A673 (cell line): ENCODE measurements around the gene MRPS5. TPM values are rescaled to one million over a fixed set of nuclear protein-coding genes. Genes with fewer than 3 reads are reported as not detected.

Experiments
- BruUV-seq: library from RNA; stranded (reverse); fragments of 400-500 nt; replicated peaks from 2 replicates; lab custom pipeline; 2021; lab: Mats Ljungman, UMichigan
- CTCF ChIA-PET: fragments of 300-600 bp; sonication (Branson Sonifier 250); formaldehyde crosslinking; loops from one replicate; lab custom pipeline; 2022; ENCODE audit warnings: antibody characterized with exemption; lab: Charles Lee
- POLR2A ChIA-PET: fragments of 300-600 bp; sonication (Branson Sonifier 250); formaldehyde crosslinking; loops from one replicate; lab custom pipeline; 2022; ENCODE audit warnings: antibody characterized with exemption; ENCODE audit not compliant: low non-redundant PET; lab: Charles Lee
- DNase-seq: peaks from one replicate; pipeline ENCODE4 v3.0.0-alpha.2; 2015; ENCODE audit warnings: low spot score
- H3K27ac ChIP-seq: fragments of 200-600 bp; sonication (generic); 2 replicates; pipeline ENCODE4 v1.5.1; 2016; ENCODE audit warnings: mixed run types, low read depth, mild to moderate bottlenecking, mixed read lengths, antibody characterized with exemption, low read length; ENCODE audit not compliant: poor library complexity, severe bottlenecking
- H3K27me3 ChIP-seq: fragments of 200-600 bp; sonication (generic); replicated peaks from 2 replicates; pipeline ENCODE4 v1.6.1; 2017; ENCODE audit warnings: mixed run types, low read depth, mild to moderate bottlenecking, mixed read lengths, antibody characterized with exemption, low read length; ENCODE audit not compliant: insufficient read depth, poor library complexity
- H3K36me3 ChIP-seq: fragments of 200-600 bp; sonication (generic); 2 replicates; pipeline ENCODE4 v1.6.1; 2016; ENCODE audit warnings: mixed run types, mild to moderate bottlenecking, mixed read lengths, antibody characterized with exemption, low read length; ENCODE audit not compliant: insufficient read depth, poor library complexity, severe bottlenecking
- H3K4me1 ChIP-seq: fragments of 200-600 bp; sonication (generic); 2 replicates; pipeline ENCODE4 v1.6.1; 2017; ENCODE audit warnings: mixed run types, mild to moderate bottlenecking, mixed read lengths, antibody characterized with exemption, low read length; ENCODE audit not compliant: insufficient read depth, poor library complexity, severe bottlenecking
- H3K4me3 ChIP-seq: fragments of 200-600 bp; sonication (generic); 2 replicates; pipeline ENCODE4 v1.5.1; 2016; ENCODE audit warnings: low read depth, mixed run types, mild to moderate bottlenecking, mixed read lengths, low read length; ENCODE audit not compliant: poor library complexity, severe bottlenecking
- H3K9me3 ChIP-seq: fragments of 200-600 bp; sonication (generic); 2 replicates; pipeline ENCODE4 v1.6.1; 2016; ENCODE audit warnings: mixed run types, low read depth, mild to moderate bottlenecking, mixed read lengths, antibody characterized with exemption, low read length; ENCODE audit not compliant: poor library complexity, severe bottlenecking
- EZH2 ChIP-seq: fragments of 200-600 bp; sonication (generic); IDR thresholded peaks from 2 replicates; pipeline ENCODE4 v1.6.1; 2017; ENCODE audit warnings: borderline replicate concordance, low read depth, mild to moderate bottlenecking, mixed read lengths, antibody characterized with exemption, low read length; ENCODE audit not compliant: poor library complexity, severe bottlenecking
- intact Hi-C: fragments of 100-400 bp; cut with micrococcal nuclease; formaldehyde crosslinking; loops from one replicate; pipeline ENCODE4 v1.10.0; 2022; ENCODE audit not compliant: unreplicated experiment
- total RNA-seq: library from RNA; stranded (reverse); gene quantifications from 2 replicates; pipeline ENCODE4 v1.2.3, GENCODE V29; 2021
- TF ChIP-seq, protein P1 (sequence below): fragments of 300-800, 200-600 bp; sonication (generic); conservative IDR thresholded peaks from 2 replicates; pipeline ENCODE4 v1.5.1; 2017; ENCODE audit warnings: low read depth, mild to moderate bottlenecking, antibody characterized with exemption, low read length, moderate library complexity, mixed read lengths

MRPS5 gene
- total RNA-seq, 1 experiment from 2014 or later = 103 TPM

DNA sequence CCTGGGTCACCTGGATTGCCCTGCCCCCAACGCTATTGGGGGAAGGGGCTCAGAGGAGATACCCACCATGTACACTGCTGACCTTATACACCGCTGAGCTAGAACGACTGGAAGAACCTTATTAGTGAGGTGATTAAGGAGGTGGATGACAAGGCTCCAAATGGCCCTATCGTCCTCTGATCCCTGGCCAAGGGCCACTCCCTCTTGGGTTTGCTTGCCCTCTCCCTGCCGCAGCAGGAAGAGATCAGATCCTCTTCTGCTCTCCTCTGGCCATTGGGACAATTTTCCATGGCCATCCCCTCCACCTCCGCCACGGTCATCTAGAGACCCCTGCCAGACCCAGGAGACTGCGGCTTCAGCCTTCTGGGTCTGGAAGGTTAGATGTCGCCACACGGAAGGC, 36.8 kb upstream of the MRPS5 start:
- no peak for TF ChIP-seq EZH2
- TF ChIP-seq, protein P1, sequence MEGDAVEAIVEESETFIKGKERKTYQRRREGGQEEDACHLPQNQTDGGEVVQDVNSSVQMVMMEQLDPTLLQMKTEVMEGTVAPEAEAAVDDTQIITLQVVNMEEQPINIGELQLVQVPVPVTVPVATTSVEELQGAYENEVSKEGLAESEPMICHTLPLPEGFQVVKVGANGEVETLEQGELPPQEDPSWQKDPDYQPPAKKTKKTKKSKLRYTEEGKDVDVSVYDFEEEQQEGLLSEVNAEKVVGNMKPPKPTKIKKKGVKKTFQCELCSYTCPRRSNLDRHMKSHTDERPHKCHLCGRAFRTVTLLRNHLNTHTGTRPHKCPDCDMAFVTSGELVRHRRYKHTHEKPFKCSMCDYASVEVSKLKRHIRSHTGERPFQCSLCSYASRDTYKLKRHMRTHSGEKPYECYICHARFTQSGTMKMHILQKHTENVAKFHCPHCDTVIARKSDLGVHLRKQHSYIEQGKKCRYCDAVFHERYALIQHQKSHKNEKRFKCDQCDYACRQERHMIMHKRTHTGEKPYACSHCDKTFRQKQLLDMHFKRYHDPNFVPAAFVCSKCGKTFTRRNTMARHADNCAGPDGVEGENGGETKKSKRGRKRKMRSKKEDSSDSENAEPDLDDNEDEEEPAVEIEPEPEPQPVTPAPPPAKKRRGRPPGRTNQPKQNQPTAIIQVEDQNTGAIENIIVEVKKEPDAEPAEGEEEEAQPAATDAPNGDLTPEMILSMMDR = no peak
- H3K4me1 ChIP-seq = no peaks in the 10 kb centered on the region
- peak overlapping the region; percentile 71 for H3K4me3 ChIP-seq
- POLR2A ChIA-PET = no interaction called here
- peak overlapping the region; percentile 62 for H3K27ac ChIP-seq
- no peaks in the 10 kb centered on the region for H3K27me3 ChIP-seq
- intact Hi-C loops = no loop called here
- CTCF ChIA-PET = no interaction called here
- peaks cover 10% of the 10 kb centered on the region for H3K36me3 ChIP-seq
- peaks cover 2% of the 10 kb centered on the region for H3K9me3 ChIP-seq
- DNase-seq = no peak
- no TSS peak for BruUV-seq

DNA sequence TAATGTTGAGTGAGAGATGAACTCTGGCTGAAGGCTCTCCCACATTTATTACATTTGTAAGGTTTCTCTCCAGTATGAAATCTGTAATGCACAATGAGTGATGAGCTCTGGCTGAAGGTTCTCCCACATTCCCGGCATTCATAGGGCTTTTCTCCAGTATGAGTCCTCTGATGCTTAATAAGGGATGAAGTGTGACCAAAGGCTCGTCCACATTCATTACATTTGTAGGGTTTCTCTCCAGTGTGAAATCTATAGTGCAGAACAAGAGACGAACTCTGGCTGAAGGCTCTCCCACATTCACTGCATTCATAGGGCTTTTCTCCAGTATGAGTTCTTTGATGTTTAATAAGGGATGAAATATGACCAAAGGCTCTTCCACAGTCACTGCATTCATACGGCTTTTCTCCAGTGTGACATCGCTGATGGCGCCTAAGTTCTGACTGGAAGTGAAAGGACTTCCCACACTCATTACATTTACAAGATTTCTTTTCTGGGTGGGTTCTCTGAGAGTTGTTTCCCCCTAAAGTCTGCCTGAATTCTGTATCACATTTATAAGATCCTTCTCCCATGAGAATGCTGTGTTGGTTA, 27.9 kb upstream of the MRPS5 start:
- intact Hi-C loops = no loop called here
- peaks cover 51% of the 10 kb centered on the region for H3K36me3 ChIP-seq
- POLR2A ChIA-PET = no interaction called here
- H3K4me3 ChIP-seq = no peak overlapping the region
- no peaks in the 10 kb centered on the region for H3K4me1 ChIP-seq
- no peak overlapping the region for H3K27ac ChIP-seq
- no peak for DNase-seq
- CTCF ChIA-PET = no interaction called here
- TF ChIP-seq, protein P1 = no peak
- no peak for TF ChIP-seq EZH2
- no TSS peak for BruUV-seq
- no peaks in the 10 kb centered on the region for H3K27me3 ChIP-seq
- H3K9me3 ChIP-seq = peaks cover 83% of the 10 kb centered on the region

DNA sequence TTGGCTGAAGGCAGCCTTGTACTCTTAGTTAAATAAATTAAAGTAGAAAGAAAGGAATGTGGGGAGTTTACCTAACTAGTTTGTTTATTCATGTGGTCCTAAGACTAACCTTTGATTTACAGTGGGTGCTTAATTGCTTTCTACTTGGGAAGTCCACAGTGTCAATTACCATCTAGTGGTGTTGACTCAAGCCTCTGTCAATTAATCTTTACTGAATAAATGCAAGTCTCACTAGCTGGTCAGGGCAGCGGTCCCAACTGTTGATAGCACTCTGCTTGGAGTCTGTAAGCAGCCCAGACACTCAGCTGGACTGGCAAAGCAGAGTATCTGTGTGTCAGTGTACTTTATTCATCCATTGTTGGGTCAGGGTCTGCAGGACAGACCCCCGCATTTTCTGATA, 22.2 kb upstream of the MRPS5 start:
- ChIA-PET POLR2A (no interaction called here), CTCF (no interaction called here)
- no peaks in the 10 kb centered on the region for H3K27me3 ChIP-seq
- TF ChIP-seq EZH2 = no peak
- TF ChIP-seq, protein P1 = no peak
- intact Hi-C loops = no loop called here
- no peaks in the 10 kb centered on the region for H3K4me1 ChIP-seq
- no TSS peak for BruUV-seq
- H3K4me3 ChIP-seq = no peak overlapping the region
- no peak overlapping the region for H3K27ac ChIP-seq
- DNase-seq = no peak
- H3K36me3 ChIP-seq = peaks cover 3% of the 10 kb centered on the region
- H3K9me3 ChIP-seq = peaks cover 65% of the 10 kb centered on the region
